Ovary (tissue), 10 donors: ENCODE data around the gene ZNF134. TPM values are rescaled to one million over a fixed set of nuclear protein-coding genes. Genes with fewer than 3 reads are reported as not detected.

Source experiments
- DNase-seq, 5 donors: peaks; one replicate each; pipeline ENCODE4 v3.0.0-alpha.2; 2019 to 2020
- H3K27ac ChIP-seq, 2 donors: fragments of 200-600 bp; one replicate each; pipeline versions ENCODE4 v1.5.1 to v1.8.0; 2019 to 2022
- H3K27me3 ChIP-seq: fragments of 200-600 bp; one replicate; pipeline ENCODE4 v1.8.0; 2022
- H3K36me3 ChIP-seq: fragments of 200-600 bp; sonication (generic); one replicate; pipeline ENCODE4 v1.5.1; 2019
- H3K4me1 ChIP-seq: one replicate; pipeline ENCODE4 v1.8.1; 2013; ENCODE audit warnings: mild to moderate bottlenecking, moderate library complexity; ENCODE audit not compliant: insufficient read depth
- H3K4me3 ChIP-seq: fragments of 200-600 bp; sonication (generic); one replicate; pipeline ENCODE4 v1.5.1; 2017
- H3K9me3 ChIP-seq, 2 donors: fragments of 200-600 bp in 1 of 2; sonication (generic) in 1 of 2; one replicate each; pipeline versions ENCODE4 v1.5.1 to v1.8.1; 2013 to 2019; ENCODE audit warnings: mild to moderate bottlenecking in 1 of 2, moderate library complexity in 1 of 2
- EP300 ChIP-seq: sonication (generic); formaldehyde crosslinking; IDR thresholded peaks from one replicate; pipeline ENCODE4 v1.6.1; 2017; ENCODE audit warnings: antibody characterized with exemption
- POLR2A ChIP-seq: fragments of 450-650 bp; IDR thresholded peaks from one replicate; pipeline ENCODE4 v1.6.1; 2017; ENCODE audit warnings: antibody characterized with exemption, mild to moderate bottlenecking, moderate library complexity
- WGBS, 3 donors: extraction: QIAGEN DNeasy Blood & Tissue Kit in 1 of 3; methylation state at CpG; one replicate each; pipeline versions ENCODE4 v1.1.5 to v1.1.7; 2013 to 2017; 5-methylcytosine and 5-hydroxymethylcytosine counted together
- intact Hi-C, 4 donors: fragments of 100-400 bp; cut with DNase I; formaldehyde crosslinking; loops; one replicate each; pipeline versions ENCODE4 v1.11.0 to v1.15.1; 2022 to 2023
- long read RNA-seq, 3 donors: library from polyadenylated mRNA in 2 of 3; unstranded in 2 of 3; transcript quantifications; one replicate each; pipeline ENCODE4 v2.0.0 and lab custom pipeline, GENCODE V29; 2021 to 2026
- polyA plus RNA-seq, 2 donors: library from polyadenylated mRNA; stranded (reverse); fragments of 200-250 nt in 1 of 2; fragments of 350-450 nt in 1 of 2; fragmentation: Illumina TruSeq in 1 of 2; extraction: RNeasy Lipid Tissue Mini Kit (QIAGEN cat#74804) in 1 of 2; gene quantifications; one replicate each; pipeline ENCODE4 v1.2.3, GENCODE V29; 2013 to 2014
- total RNA-seq, 7 donors: library from RNA; depleted of rRNA in 2 of 7; stranded (reverse); fragments of >200 nt in 2 of 7; fragmentation: NEBNext Ultra II Directional in 3 of 7; extraction: Animal tissue kit (Norgen Biotek cat#: 25700) in 3 of 7; gene quantifications; one replicate each; pipeline versions ENCODE4 v1.1.0 to v1.2.4, GENCODE V29; 2016 to 2023
- TF ChIP-seq, protein P1 (sequence below), 3 donors: fragments of 450-650 bp in 2 of 3; fragments of 200-600 bp in 1 of 3; IDR thresholded peaks; one replicate each; pipeline versions ENCODE4 v1.5.1 to v1.8.0; 2016 to 2022; ENCODE audit warnings: antibody characterized with exemption in 3 of 3, mild to moderate bottlenecking in 1 of 3
- donor health status: DM: no; HTN: no; CAD: no; lungs with moderate emphysema.
- donor health status: DM: no; HTN: no; CAD: no.
- donor health status: Bipolar disorder and iron deficiency.
- donor health status: DM: yes; HTN: yes; CAD: no.
- donor health status: DM: no; HTN: no; CAD: no.
- donor health status: DM: yes; HTN: yes; CAD: no.

ZNF134 gene
- total RNA-seq (10 to 100 TPM; 13.4 to 22.9 (median 22.2) TPM), polyA plus RNA-seq (10 to 100 TPM in 1 of 2 donors, 1 to 10 TPM in 1; 9.2 to 12.6 TPM)
- long read RNA-seq, donor 1, full-length matches to known transcripts = 49 of 55 reads
- long read RNA-seq, donor 1, partial matches to known transcripts = 1 of 55 reads
- long read RNA-seq, donor 1, other reads (novel, unspliced or antisense) = 5 of 55 reads
- long read RNA-seq, donor 2, full-length matches to known transcripts = 11 of 11 reads
- long read RNA-seq, donor 2, partial matches to known transcripts = 0 of 11 reads
- long read RNA-seq, donor 2, other reads (novel, unspliced or antisense) = 0 of 11 reads
- long read RNA-seq, donor 3, full-length matches to known transcripts = 38 of 44 reads
- long read RNA-seq, donor 3, partial matches to known transcripts = 4 of 44 reads
- long read RNA-seq, donor 3, other reads (novel, unspliced or antisense) = 2 of 44 reads

DNA sequence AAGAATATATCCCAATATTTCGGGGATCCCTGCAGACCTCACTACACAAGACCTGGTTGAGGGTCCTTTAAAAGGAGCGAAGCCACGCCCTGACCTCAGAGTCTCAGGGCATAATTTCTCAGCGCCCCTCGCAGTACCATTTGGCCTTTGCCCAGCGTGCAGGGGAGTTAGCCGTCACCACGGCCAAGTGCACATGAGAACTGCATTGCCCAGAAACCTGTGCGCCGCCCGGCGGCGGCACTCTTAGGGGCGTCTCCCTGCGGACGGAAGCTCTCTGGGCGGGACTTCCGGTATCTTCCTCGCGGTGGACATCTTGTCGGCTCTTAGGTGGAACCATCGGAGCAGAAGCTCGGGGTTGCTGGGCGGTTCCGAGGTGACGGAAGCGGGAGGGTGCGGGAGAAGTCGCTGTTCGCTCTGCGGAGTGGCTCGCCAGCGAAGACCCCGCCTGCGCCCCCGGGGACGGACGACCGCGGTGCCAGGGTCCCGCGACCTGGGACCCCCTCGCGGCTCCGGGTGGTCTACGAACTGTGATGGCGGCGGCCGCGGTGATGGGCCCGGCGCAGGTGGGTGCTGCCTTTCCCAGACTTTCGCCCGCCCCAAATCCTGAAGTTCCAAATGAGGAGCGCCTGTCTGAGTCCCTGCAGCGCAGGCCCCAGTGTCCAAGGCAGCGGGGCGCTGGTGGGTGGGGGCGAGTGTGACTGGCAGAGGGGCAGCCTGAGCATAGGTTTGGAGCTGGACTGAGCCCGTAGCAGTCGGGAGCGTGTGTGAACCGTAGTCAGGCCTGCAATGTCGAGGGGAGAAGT, at the start of gene ZNF134:
Gene ZNF134 (plus strand): TSS at position 302 of the 803 bp plus-strand sequence. CDS start 5,227 bp downstream, outside the sequence.
- peaks cover 4% of the 10 kb centered on the region for H3K4me1 ChIP-seq
- no peaks in the 10 kb centered on the region for H3K27me3 ChIP-seq
- DNase-seq = peak; percentile 86 to 91 (median 90)
- peak within 1 kb of the TSS in 1 of 2 donors; percentile 65 for H3K27ac ChIP-seq
- peaks cover 2% of the 10 kb centered on the region for H3K36me3 ChIP-seq
- intact Hi-C loops = no loop called here
- peaks cover 17 to 44% of the 10 kb centered on the region in 2 donors for H3K9me3 ChIP-seq
- 2 to 3% (median 2%) methylated on average over 48 to 64 of the region's 64 CpGs for WGBS, 3 donors
- TF ChIP-seq, protein P1, sequence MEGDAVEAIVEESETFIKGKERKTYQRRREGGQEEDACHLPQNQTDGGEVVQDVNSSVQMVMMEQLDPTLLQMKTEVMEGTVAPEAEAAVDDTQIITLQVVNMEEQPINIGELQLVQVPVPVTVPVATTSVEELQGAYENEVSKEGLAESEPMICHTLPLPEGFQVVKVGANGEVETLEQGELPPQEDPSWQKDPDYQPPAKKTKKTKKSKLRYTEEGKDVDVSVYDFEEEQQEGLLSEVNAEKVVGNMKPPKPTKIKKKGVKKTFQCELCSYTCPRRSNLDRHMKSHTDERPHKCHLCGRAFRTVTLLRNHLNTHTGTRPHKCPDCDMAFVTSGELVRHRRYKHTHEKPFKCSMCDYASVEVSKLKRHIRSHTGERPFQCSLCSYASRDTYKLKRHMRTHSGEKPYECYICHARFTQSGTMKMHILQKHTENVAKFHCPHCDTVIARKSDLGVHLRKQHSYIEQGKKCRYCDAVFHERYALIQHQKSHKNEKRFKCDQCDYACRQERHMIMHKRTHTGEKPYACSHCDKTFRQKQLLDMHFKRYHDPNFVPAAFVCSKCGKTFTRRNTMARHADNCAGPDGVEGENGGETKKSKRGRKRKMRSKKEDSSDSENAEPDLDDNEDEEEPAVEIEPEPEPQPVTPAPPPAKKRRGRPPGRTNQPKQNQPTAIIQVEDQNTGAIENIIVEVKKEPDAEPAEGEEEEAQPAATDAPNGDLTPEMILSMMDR (IDR thresholded peaks at IDR 0.05) = peak in 1 of 3 donors; percentile 32
- no peak for TF ChIP-seq EP300
- H3K4me3 ChIP-seq = peak within 1 kb of the TSS; percentile 78

DNA sequence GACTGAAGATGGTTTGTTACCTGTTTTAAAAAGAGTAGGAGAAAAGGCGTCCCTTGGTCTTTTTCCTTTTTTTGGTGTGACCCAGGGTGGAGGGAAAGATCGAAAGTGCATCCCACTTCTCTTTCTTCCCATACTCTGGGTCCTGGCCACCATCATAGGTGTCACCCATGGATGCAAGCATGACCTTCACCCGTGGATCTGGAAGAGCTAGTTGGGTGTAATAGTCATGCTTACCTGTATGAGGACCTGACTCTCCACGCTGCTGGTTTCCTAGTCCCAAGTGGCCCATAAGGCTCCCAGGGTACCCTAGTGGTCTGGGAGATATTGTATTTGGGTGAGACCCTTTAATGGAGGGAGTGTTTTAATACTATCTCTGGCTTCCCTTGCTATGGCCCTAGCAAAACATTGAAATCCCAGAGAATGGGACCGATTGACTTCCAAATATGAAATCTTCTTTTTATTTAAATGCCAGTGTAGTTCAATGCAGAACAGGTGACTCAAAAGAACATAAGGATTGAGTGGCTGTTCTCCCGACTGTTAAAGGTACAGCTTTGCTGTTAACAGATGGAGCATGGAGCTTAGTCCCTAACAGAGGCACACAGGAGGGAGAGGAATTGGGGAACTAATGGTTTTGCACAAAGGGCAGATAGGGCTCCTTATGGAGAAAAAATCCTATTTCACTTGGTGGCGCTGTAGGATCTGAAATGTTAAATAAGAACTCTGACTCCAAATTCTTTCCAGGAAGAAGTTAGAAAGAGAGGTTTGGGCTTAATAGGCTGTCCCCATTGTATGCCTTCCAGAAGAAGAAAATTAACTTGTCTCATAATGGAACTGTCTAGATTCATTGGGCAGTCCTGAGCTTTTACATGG, 47.4 kb upstream of the ZNF134 start:
- H3K27ac ChIP-seq = no peak overlapping the region
- intact Hi-C loops = no loop called here
- no peaks in the 10 kb centered on the region for H3K27me3 ChIP-seq
- TF ChIP-seq POLR2A (no peak), EP300 (no peak)
- TF ChIP-seq, protein P1 (IDR thresholded peaks at IDR 0.05) = no peak
- H3K36me3 ChIP-seq = no peaks in the 10 kb centered on the region
- peaks cover 4 to 28% of the 10 kb centered on the region in 2 donors for H3K9me3 ChIP-seq
- H3K4me3 ChIP-seq = no peak overlapping the region
- DNase-seq = no peak
- no peaks in the 10 kb centered on the region for H3K4me1 ChIP-seq
- whole genome bisulfite sequencing, 3 donors = 57 to 62% (median 60%) methylated on average over 7 of the region's 7 CpGs

DNA sequence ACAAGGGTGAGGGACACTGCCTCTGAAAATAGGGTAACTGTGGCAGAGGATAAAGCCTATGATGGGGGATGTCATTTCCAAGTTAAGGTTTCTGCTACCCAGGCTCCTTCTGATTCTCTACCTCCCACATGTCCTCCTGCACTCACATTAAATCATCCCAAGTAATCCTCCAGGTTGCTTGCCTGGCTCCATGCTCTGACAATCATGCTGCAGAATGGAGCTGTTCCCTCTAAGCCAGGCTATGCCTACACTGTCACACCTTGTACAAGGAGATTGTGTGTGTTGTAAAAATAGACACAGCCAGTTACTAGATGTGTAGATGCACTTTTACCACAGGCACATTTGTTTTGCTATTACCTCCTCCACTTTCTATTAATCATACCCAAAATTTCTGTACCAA, 43.3 kb upstream of the ZNF134 start:
- no peaks in the 10 kb centered on the region for H3K27me3 ChIP-seq
- no peaks in the 10 kb centered on the region for H3K4me1 ChIP-seq
- no peak overlapping the region for H3K27ac ChIP-seq
- peaks cover 21 to 69% of the 10 kb centered on the region in 2 donors for H3K9me3 ChIP-seq
- peaks cover 7% of the 10 kb centered on the region for H3K36me3 ChIP-seq
- DNase-seq = no peak
- TF ChIP-seq, protein P1 (IDR thresholded peaks at IDR 0.05) = no peak
- TF ChIP-seq EP300 = no peak
- TF ChIP-seq POLR2A = no peak
- H3K4me3 ChIP-seq = no peak overlapping the region
- intact Hi-C loops = no loop called here

DNA sequence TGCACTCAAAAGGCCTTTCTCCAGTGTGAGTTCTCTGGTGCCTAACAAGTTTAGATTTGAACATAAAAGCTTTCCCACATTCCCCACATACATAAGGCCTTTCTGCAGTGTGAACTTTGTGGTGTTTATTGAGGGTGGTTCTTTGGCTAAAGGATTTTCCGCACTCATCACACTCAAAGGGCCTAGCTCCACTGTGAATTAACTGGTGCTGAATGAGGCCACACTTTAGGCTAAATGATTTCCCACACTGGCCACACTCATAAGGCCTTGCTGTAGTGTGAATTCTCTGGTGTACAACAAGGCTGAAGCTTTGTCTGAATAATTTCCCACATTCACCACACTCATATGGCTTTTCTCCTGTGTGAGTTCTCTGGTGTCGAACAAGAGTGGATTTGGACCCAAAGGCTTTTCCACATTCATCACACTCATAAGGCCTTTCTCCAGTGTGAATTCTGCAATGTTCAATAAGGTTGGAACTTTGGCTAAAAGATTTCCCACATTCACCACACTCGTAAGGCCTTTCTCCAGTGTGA, 41.6 kb upstream of the ZNF134 start:
- TF ChIP-seq, protein P1 (IDR thresholded peaks at IDR 0.05) = no peak
- TF ChIP-seq EP300 = no peak
- TF ChIP-seq POLR2A = no peak
- 97 to 100% (median 99%) methylated on average over 3 of the region's 3 CpGs for WGBS, 3 donors

More for the DNA sequence above, 41.6 kb upstream of the ZNF134 start:
- Histone ChIP-seq H3K4me1 (no peaks in the 10 kb centered on the region), H3K9me3 (peaks cover 22 to 71% of the 10 kb centered on the region in 2 donors), H3K4me3 (no peak overlapping the region), H3K36me3 (peaks cover 9% of the 10 kb centered on the region), H3K27ac (no peak overlapping the region), H3K27me3 (no peaks in the 10 kb centered on the region)
- DNase-seq = no peak
- intact Hi-C loops = no loop called here
